MCF 10A (cell line): ENCODE results near the gene GATA3. TPM values are rescaled to one million over a fixed set of nuclear protein-coding genes. Genes with fewer than 3 reads are reported as not detected.

Source experiments
- BruUV-seq: library from RNA; stranded (reverse); fragments of 400-500 nt; replicated peaks from 2 replicates; lab custom pipeline; 2021; lab: Mats Ljungman, UMichigan
- CTCF ChIA-PET: fragments of 300-600 bp; sonication (Branson Sonifier 250); formaldehyde crosslinking; extraction: SDS; loops from one replicate; lab custom pipeline; 2021; ENCODE audit warnings: antibody characterized with exemption, inconsistent platforms; lab: Yijun Ruan, JAX
- POLR2A ChIA-PET: fragments of 300-600, 350-650 bp; sonication (Branson Sonifier 250); formaldehyde crosslinking; extraction: SDS; loops from one replicate; lab custom pipeline; 2020; ENCODE audit warnings: antibody characterized with exemption, inconsistent platforms; lab: Yijun Ruan, JAX
- DNase-seq: peaks from one replicate; pipeline ENCODE4 v3.0.0-alpha.2; 2018; ENCODE audit not compliant: unreplicated experiment
- H3K27ac Mint-ChIP-seq: one replicate; pipeline ENCODE4 v1.8.0; 2022; ENCODE audit warnings: mild to moderate bottlenecking, low read depth, mixed read lengths; ENCODE audit not compliant: unreplicated experiment
- H3K27me3 Mint-ChIP-seq: one replicate; pipeline ENCODE4 v1.8.0; 2022; ENCODE audit warnings: mixed read lengths; ENCODE audit not compliant: insufficient read depth, unreplicated experiment
- H3K36me3 Mint-ChIP-seq: one replicate; pipeline ENCODE4 v1.8.0; 2022; ENCODE audit warnings: mild to moderate bottlenecking, moderate library complexity, mixed read lengths; ENCODE audit not compliant: insufficient read depth, unreplicated experiment
- H3K4me1 Mint-ChIP-seq: one replicate; pipeline ENCODE4 v1.8.0; 2022; ENCODE audit warnings: mixed read lengths; ENCODE audit not compliant: insufficient read depth, unreplicated experiment
- H3K4me3 Mint-ChIP-seq: one replicate; pipeline ENCODE4 v1.8.0; 2022; ENCODE audit warnings: mild to moderate bottlenecking, moderate library complexity, mixed read lengths; ENCODE audit not compliant: unreplicated experiment
- H3K9me3 Mint-ChIP-seq: one replicate; pipeline ENCODE4 v1.8.0; 2022; ENCODE audit warnings: mixed read lengths; ENCODE audit not compliant: unreplicated experiment
- CTCF ChIP-seq: fragments of 200-600 bp; IDR thresholded peaks from one replicate; pipeline ENCODE4 v1.8.0; 2022; ENCODE audit warnings: antibody characterized with exemption, mild to moderate bottlenecking; ENCODE audit not compliant: unreplicated experiment
- intact Hi-C: fragments of 100-400 bp; cut with micrococcal nuclease; formaldehyde crosslinking; loops from 2 replicates; pipeline ENCODE4 v1.14.1; 2022
- total RNA-seq: library from RNA; stranded (reverse); gene quantifications from 2 replicates; pipeline ENCODE4 v1.2.3, GENCODE V29; 2022

The GATA3 gene
- total RNA-seq, 1 experiment from 2014 or later: 13.1 TPM

- CTCF ChIA-PET: interaction anchor here (0.7 kb wide), 1 partner anchor 97 kb away, joined by 3 read pairs; no protein-coding TSS in a partner anchor
- Mint-ChIP-seq H3K4me1 (no peaks in the 10 kb centered on the region), H3K36me3 (no peaks in the 10 kb centered on the region), H3K9me3 (no peaks in the 10 kb centered on the region), H3K27ac (no peak overlapping the region), H3K4me3 (no peak overlapping the region), H3K27me3 (peaks cover 31% of the 10 kb centered on the region)
- intact Hi-C loops: no loop called here
- POLR2A ChIA-PET: no interaction called here
- no peak for DNase-seq
- BruUV-seq: no TSS peak
- TF ChIP-seq CTCF: no peak
These were observed 18.6 kb upstream of the GATA3 start for GRCh38 chr10:8035641-8036470.

- no peaks in the 10 kb centered on the region for H3K4me1 Mint-ChIP-seq
- BruUV-seq: no TSS peak
- CTCF ChIA-PET: no interaction called here
These were observed 17.8 kb upstream of the GATA3 start for GRCh38 chr10:8036506-8037198.

DNA sequence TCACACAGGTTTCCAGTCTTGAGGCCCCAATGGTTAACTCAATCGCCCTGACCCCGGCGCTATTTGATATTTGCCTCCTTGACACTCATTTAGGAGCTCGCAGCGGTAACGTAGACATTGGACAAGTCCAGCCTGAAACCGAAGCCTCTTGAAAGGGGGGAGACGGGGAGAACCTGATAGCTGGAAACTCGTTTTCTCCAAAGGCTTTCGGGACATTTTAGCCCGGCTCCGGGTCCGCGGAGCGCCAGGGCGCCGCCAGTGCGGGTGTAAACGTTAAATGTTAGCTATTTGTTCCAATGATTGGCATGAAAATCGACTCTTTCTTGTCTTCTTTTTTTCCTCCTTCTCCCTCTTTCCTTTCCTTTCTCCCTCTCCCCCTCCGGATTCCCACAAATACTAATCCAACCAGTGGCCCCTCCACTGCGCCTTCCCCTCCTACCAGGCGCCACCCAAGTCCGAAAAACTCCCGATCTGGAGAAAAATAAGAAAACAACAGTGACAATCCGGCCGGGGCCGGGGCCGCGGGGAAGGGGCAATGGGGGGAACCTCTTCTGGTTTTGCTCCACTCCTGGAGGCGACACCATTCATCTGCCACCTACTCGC is 17.2 kb upstream of the GATA3 start:
- no peaks in the 10 kb centered on the region for H3K36me3 Mint-ChIP-seq
- no peak overlapping the region for H3K27ac Mint-ChIP-seq
- peaks cover 44% of the 10 kb centered on the region for H3K27me3 Mint-ChIP-seq
- H3K9me3 Mint-ChIP-seq: no peaks in the 10 kb centered on the region
- BruUV-seq: no TSS peak
- H3K4me3 Mint-ChIP-seq: no peak overlapping the region
- ChIA-PET POLR2A (no interaction called here), CTCF (interaction anchor here (0.6 kb wide), 1 partner anchor 512 kb away, joined by 4 read pairs; no protein-coding TSS in a partner anchor)
- intact Hi-C loops: no loop called here
- H3K4me1 Mint-ChIP-seq: no peaks in the 10 kb centered on the region
- DNase-seq: no peak
- no peak for TF ChIP-seq CTCF

More at GRCh38 chr10:8036506-8037198, 17.8 kb upstream of the GATA3 start:
- Mint-ChIP-seq H3K27me3 (peaks cover 37% of the 10 kb centered on the region), H3K4me3 (no peak overlapping the region), H3K36me3 (no peaks in the 10 kb centered on the region), H3K9me3 (no peaks in the 10 kb centered on the region), H3K27ac (no peak overlapping the region)
- no peak for TF ChIP-seq CTCF
- DNase-seq: no peak
- intact Hi-C loops: no loop called here
- POLR2A ChIA-PET: no interaction called here
